ENCODE measurements around the gene CNTF. TPM values are rescaled to one million over a fixed set of nuclear protein-coding genes. Genes with fewer than 3 reads are reported as not detected.
"Not testable (repeated sequence)": the region's sequence is repeated elsewhere in the genome, so short reads cannot be mapped to it uniquely, and the experiment has no call there.

The CNTF gene, protein sequence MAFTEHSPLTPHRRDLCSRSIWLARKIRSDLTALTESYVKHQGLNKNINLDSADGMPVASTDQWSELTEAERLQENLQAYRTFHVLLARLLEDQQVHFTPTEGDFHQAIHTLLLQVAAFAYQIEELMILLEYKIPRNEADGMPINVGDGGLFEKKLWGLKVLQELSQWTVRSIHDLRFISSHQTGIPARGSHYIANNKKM
- 2.4 and 2.9 TPM in 2 replicates for total RNA-seq (2022)
- percentile 91 among the genes with signal in this experiment for Bru-seq, nascent RNA
- BruChase-seq, experiment 1, labeled RNA remaining after a 6-hour chase: percentile 91 among the genes with signal in this experiment
- BruChase-seq, experiment 2, labeled RNA remaining after a 2-hour chase: percentile 88 among the genes with signal in this experiment
- long read RNA-seq: 0 reads

DNA sequence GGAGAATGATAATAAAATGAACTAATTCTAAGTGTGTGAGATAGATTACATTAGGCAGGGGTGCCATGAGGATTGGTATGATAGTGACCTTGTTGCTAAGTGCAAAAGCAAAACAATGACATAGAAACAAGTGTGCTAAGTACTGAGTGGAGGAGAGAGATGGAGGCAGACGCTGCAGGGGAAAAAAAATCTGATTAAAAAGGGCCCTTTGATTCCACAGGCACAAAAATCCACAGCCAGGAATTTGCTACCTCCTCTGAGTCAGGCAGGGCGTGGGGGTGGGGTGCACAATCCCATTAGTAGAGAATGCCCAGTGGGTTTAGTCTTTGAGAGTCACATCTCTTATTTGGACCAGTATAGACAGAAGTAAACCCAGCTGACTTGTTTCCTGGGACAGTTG is at the start of gene CNTF:
CNTF (plus strand) TSS at position 322 of the 400 bp plus-strand sequence. CDS start 88 bp downstream, outside the sequence.
- Mint-ChIP-seq H3K9me3 (ENCODE audit: unreplicated experiment) (no peaks in the 10 kb centered on the region), H3K27ac (ENCODE audit: low read depth, unreplicated experiment) (peak within 1 kb of the TSS; percentile 54), H3K4me1 (ENCODE audit: insufficient read depth, unreplicated experiment) (peaks cover 30% of the 10 kb centered on the region), H3K4me3 (ENCODE audit: unreplicated experiment) (no peak within 1 kb of the TSS), H3K36me3 (ENCODE audit: insufficient read depth, unreplicated experiment) (peaks cover 61% of the 10 kb centered on the region), H3K27me3 (ENCODE audit: insufficient read depth, unreplicated experiment) (no peaks in the 10 kb centered on the region)
- TF ChIP-seq, protein P1, sequence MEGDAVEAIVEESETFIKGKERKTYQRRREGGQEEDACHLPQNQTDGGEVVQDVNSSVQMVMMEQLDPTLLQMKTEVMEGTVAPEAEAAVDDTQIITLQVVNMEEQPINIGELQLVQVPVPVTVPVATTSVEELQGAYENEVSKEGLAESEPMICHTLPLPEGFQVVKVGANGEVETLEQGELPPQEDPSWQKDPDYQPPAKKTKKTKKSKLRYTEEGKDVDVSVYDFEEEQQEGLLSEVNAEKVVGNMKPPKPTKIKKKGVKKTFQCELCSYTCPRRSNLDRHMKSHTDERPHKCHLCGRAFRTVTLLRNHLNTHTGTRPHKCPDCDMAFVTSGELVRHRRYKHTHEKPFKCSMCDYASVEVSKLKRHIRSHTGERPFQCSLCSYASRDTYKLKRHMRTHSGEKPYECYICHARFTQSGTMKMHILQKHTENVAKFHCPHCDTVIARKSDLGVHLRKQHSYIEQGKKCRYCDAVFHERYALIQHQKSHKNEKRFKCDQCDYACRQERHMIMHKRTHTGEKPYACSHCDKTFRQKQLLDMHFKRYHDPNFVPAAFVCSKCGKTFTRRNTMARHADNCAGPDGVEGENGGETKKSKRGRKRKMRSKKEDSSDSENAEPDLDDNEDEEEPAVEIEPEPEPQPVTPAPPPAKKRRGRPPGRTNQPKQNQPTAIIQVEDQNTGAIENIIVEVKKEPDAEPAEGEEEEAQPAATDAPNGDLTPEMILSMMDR (IDR thresholded peaks at IDR 0.05; ENCODE audit: unreplicated experiment): no peak
- no peak for DNase-seq (ENCODE audit: unreplicated experiment)
- intact Hi-C loops (cut with micrococcal nuclease): no loop called here
- CTCF ChIA-PET: interaction anchor here (1.0 to 1.3 kb wide), 3 partner anchors 40 to 514 kb away, joined by 4 to 5 read pairs (median 4); no protein-coding TSS in a partner anchor
- no TSS peak for BruUV-seq (replicated peaks)
- POLR2A ChIA-PET: no interaction called here

DNA sequence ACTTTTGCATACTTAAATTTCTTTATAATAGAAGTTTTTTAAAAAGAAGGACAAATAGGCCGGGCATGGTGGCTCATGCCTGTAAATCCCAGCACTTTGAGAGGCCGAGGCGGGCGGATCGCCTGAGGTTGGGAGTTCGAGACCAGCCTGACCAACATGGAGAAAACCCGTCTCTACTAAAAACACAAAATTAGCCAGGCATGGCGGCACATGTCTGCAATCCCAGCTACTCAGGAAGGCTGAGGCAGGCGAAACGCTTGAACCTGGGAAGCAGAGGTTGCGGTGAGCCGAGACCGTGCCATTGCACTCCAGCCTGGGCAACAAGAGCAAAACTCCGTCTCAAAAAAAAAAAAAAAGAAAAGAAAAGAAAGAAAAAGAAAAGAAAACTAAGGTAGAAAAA is 49.6 kb upstream of the CNTF start:
- H3K36me3 Mint-ChIP-seq (ENCODE audit: insufficient read depth, unreplicated experiment): peaks cover 26% of the 10 kb centered on the region
- H3K4me3 Mint-ChIP-seq (ENCODE audit: unreplicated experiment): peak overlapping the region; percentile 65
- peak overlapping the region; percentile 59 for H3K27ac Mint-ChIP-seq (ENCODE audit: low read depth, unreplicated experiment)
- intact Hi-C loops (cut with micrococcal nuclease); DNase-seq (ENCODE audit: unreplicated experiment); BruUV-seq (replicated peaks); H3K9me3 Mint-ChIP-seq (ENCODE audit: unreplicated experiment); H3K27me3 Mint-ChIP-seq (ENCODE audit: insufficient read depth, unreplicated experiment): not testable (repeated sequence)
- ChIA-PET POLR2A (interaction anchor here (0.5 to 6.4 kb wide), 9 partner anchors 13 to 1596 kb away, joined by 3 to 89 read pairs (median 3); partner anchors contain the start of genes FAM111A, GLYAT and PATL1), CTCF (interaction anchor here (0.5 to 0.8 kb wide), 3 partner anchors 385 to 1080 kb away, joined by 3 read pairs; partner anchors contain the start of gene OSBP)
- H3K4me1 Mint-ChIP-seq (ENCODE audit: insufficient read depth, unreplicated experiment): peaks cover 32% of the 10 kb centered on the region

DNA sequence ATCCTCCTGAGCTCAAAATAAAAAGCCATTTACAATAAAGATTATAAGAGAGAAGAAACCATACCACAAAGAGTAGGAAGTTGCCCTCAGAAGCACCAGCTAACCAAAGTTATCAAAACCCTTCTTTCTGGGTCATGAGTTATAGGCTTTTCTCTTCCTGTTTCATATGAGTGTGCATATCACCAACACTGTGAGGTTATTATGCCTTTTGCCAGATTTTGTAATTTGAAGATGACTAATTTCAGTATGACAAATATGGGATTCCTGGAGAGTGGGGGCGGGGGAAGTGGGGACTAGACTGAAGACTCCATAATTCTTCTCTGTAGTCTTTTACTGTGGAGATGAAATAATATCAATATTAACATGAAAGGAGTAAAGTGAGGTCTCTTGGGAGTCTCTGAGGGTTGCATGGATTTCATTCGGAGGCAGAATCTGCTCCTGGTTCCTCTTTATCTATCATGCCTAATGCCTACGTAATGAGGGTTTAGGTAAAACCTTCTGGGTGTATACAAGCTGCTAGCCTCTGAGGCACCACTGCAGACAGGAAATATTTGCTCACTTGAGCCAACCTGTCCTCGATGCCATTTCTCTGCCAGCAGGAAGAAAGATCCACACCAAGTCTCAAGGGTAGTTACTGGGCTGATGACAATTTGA is 48.9 kb upstream of the CNTF start:
- BruUV-seq (replicated peaks): no TSS peak
- CTCF ChIA-PET: interaction anchor here (0.5 to 1.1 kb wide), 5 partner anchors 36 to 1252 kb away, joined by 3 to 4 read pairs (median 3); partner anchors contain the start of gene OSBP

DNA sequence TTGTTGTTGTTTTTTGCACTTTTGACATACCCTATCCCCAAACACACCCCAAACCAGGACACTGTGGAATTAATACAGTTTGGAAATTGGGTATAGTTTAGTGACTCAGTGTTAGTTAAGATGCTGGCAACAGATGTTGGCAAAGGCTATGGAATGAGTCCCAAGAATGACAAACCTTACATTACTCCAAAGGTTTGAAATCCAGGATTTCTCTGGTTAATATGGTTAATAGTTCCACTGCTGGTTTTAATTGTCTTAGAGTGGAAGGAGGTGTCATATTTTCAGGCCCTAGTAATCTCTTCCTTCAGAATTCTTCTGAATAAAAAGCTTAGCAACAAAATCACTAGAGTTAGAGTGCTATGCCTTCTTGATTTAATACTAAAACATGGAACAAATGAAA is 47.6 kb upstream of the CNTF start:
- peak overlapping the region; percentile 59 for H3K27ac Mint-ChIP-seq (ENCODE audit: low read depth, unreplicated experiment)
- peaks cover 12% of the 10 kb centered on the region for H3K36me3 Mint-ChIP-seq (ENCODE audit: insufficient read depth, unreplicated experiment)
- H3K9me3 Mint-ChIP-seq (ENCODE audit: unreplicated experiment): no peaks in the 10 kb centered on the region
- DNase-seq (ENCODE audit: unreplicated experiment): peak; percentile 55
- intact Hi-C loops (cut with micrococcal nuclease): loop anchor here (5.0 kb wide), 4 partner anchors 197 to 1042 kb away; partner anchors contain the start of genes FAM111A and OSBP
- peak overlapping the region; percentile 33 for H3K4me3 Mint-ChIP-seq (ENCODE audit: unreplicated experiment)
- ChIA-PET POLR2A (interaction anchor here (0.5 to 6.4 kb wide), 8 partner anchors 11 to 1263 kb away, joined by 3 to 89 read pairs (median 4); no protein-coding TSS in a partner anchor), CTCF (interaction anchor here (0.6 to 3.8 kb wide), 7 partner anchors 55 to 804 kb away, joined by 3 to 38 read pairs (median 6); partner anchors contain the start of gene DTX4)
- BruUV-seq (replicated peaks): no TSS peak
- H3K4me1 Mint-ChIP-seq (ENCODE audit: insufficient read depth, unreplicated experiment): peaks cover 27% of the 10 kb centered on the region
- TF ChIP-seq, protein P1 (IDR thresholded peaks at IDR 0.05; ENCODE audit: unreplicated experiment): no peak
- no peaks in the 10 kb centered on the region for H3K27me3 Mint-ChIP-seq (ENCODE audit: insufficient read depth, unreplicated experiment)

More for the DNA sequence above, 48.9 kb upstream of the CNTF start:
- Mint-ChIP-seq H3K27ac (ENCODE audit: low read depth, unreplicated experiment) (peak overlapping the region; percentile 59), H3K4me3 (ENCODE audit: unreplicated experiment) (peak overlapping the region; percentile 65), H3K36me3 (ENCODE audit: insufficient read depth, unreplicated experiment) (peaks cover 24% of the 10 kb centered on the region), H3K9me3 (ENCODE audit: unreplicated experiment) (no peaks in the 10 kb centered on the region), H3K4me1 (ENCODE audit: insufficient read depth, unreplicated experiment) (peaks cover 30% of the 10 kb centered on the region), H3K27me3 (ENCODE audit: insufficient read depth, unreplicated experiment) (no peaks in the 10 kb centered on the region)
- POLR2A ChIA-PET: interaction anchor here (0.5 to 6.4 kb wide), 15 partner anchors 13 to 1596 kb away, joined by 3 to 89 read pairs (median 3); partner anchors contain the start of genes FAM111A, GLYAT and PATL1
- intact Hi-C loops (cut with micrococcal nuclease): no loop called here
- peak; percentile 93 for DNase-seq (ENCODE audit: unreplicated experiment)
- TF ChIP-seq, protein P1 (IDR thresholded peaks at IDR 0.05; ENCODE audit: unreplicated experiment): no peak

Measured in MCF 10A (cell line).